MM.1S (cell line): ENCODE results near the gene PDE1A.

Experiments used
- EZH2 ChIP-seq: fragments of 300-600 bp; sonication (generic); optimal IDR thresholded peaks from 2 replicates; pipeline ENCODE3; 2017; ENCODE audit warnings: low read depth, mild to moderate bottlenecking, antibody characterized with exemption, low read length, mixed read lengths
- EZH2phosphoT487 ChIP-seq: fragments of 300-600 bp; sonication (generic); IDR thresholded peaks from 2 replicates; pipeline ENCODE4 v1.6.1; 2018; ENCODE audit warnings: antibody characterized with exemption, low read length
- TF ChIP-seq, protein P1 (sequence below): fragments of 300-600 bp; sonication (generic); IDR thresholded peaks from 2 replicates; pipeline ENCODE4 v1.5.1; 2016; ENCODE audit warnings: antibody characterized with exemption, low read length, mixed read lengths

DNA sequence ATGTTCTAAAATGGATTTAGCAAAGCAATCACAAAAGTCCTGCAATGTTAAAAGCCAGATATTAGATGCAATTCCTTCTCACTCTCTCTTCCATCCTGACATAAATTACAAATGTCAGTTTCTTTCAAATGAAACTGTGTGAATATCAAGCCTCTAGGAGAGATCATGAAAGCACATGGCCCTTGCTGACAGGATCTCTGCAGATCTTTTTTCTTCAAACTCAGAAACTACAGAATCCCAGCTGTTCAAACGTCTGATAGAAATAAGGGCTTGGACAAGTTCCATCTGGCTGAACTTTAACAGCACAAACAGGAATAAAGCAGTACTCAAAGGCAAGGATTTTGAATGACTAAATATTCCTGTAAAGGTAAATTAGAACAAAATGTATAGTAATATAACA lies 47.6 kb downstream of the PDE1A start:
- TF ChIP-seq, protein P1, sequence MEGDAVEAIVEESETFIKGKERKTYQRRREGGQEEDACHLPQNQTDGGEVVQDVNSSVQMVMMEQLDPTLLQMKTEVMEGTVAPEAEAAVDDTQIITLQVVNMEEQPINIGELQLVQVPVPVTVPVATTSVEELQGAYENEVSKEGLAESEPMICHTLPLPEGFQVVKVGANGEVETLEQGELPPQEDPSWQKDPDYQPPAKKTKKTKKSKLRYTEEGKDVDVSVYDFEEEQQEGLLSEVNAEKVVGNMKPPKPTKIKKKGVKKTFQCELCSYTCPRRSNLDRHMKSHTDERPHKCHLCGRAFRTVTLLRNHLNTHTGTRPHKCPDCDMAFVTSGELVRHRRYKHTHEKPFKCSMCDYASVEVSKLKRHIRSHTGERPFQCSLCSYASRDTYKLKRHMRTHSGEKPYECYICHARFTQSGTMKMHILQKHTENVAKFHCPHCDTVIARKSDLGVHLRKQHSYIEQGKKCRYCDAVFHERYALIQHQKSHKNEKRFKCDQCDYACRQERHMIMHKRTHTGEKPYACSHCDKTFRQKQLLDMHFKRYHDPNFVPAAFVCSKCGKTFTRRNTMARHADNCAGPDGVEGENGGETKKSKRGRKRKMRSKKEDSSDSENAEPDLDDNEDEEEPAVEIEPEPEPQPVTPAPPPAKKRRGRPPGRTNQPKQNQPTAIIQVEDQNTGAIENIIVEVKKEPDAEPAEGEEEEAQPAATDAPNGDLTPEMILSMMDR = no peak
- TF ChIP-seq EZH2phosphoT487 (no peak), EZH2 (no peak)
